CD14-positive monocyte (primary cell): ENCODE measurements around the gene USP31. TPM values are rescaled to one million over a fixed set of nuclear protein-coding genes. Genes with fewer than 3 reads are reported as not detected.

ENCODE experiments used
- DNase-seq, 3 donors: peaks; one replicate each; pipeline ENCODE4 v3.0.0-alpha.2; 2011 to 2022
- H2AFZ ChIP-seq: 2 replicates; pipeline ENCODE4 v1.6.0; 2012; ENCODE audit warnings: mild to moderate bottlenecking, low read depth, low read length, inconsistent platforms; ENCODE audit not compliant: insufficient read depth, poor library complexity, severe bottlenecking
- H3K27ac ChIP-seq, 2 donors: 1 replicate in 1 of 2; 2 replicates in 1 of 2; pipeline ENCODE4 v1.5.1; 2012 to 2013; ENCODE audit warnings: low read length in 2 of 2, control low read depth in 1 of 2, inconsistent platforms in 1 of 2, low read depth in 1 of 2, mild to moderate bottlenecking in 1 of 2
- H3K27me3 ChIP-seq, 2 donors: one replicate each; pipeline versions ENCODE4 v1.6.0 to v1.6.1; 2011 to 2013; ENCODE audit warnings: low read length in 2 of 2; ENCODE audit not compliant: control insufficient read depth in 2 of 2, insufficient read depth in 2 of 2
- H3K36me3 ChIP-seq, 2 donors: replicated peaks in 1 of 2; 1 replicate in 1 of 2; 2 replicates in 1 of 2; pipeline versions ENCODE4 v1.5.1 to v1.6.1; 2012 to 2013; ENCODE audit warnings: low read length in 2 of 2, control low read depth in 1 of 2, inconsistent platforms in 1 of 2, mild to moderate bottlenecking in 1 of 2; ENCODE audit not compliant: insufficient read depth in 2 of 2, control insufficient read depth in 1 of 2
- H3K4me1 ChIP-seq, 2 donors: 1 replicate in 1 of 2; 2 replicates in 1 of 2; pipeline versions ENCODE4 v1.5.1 to v1.6.1; 2012 to 2013; ENCODE audit warnings: low read length in 2 of 2, control low read depth in 1 of 2, inconsistent platforms in 1 of 2, mild to moderate bottlenecking in 1 of 2, moderate library complexity in 1 of 2; ENCODE audit not compliant: insufficient read depth in 2 of 2, control insufficient read depth in 1 of 2
- H3K4me2 ChIP-seq: replicated peaks from 2 replicates; pipeline ENCODE3; 2012; ENCODE audit warnings: low read length, moderate library complexity, mild to moderate bottlenecking; ENCODE audit not compliant: poor library complexity, severe bottlenecking; ENCODE audit errors: extremely low read depth
- H3K4me3 ChIP-seq, 3 experiments: fragments of 200-600 bp in 1 of 3; sonication (generic) in 1 of 3; replicated peaks in 1 of 3; 1 replicate in 2 of 3; 2 replicates in 1 of 3; pipeline ENCODE4 v1.5.1; 2011 to 2013; ENCODE audit warnings: low read length in 3 of 3, mild to moderate bottlenecking in 3 of 3, control low read depth in 2 of 3, low read depth in 2 of 3, inconsistent platforms in 1 of 3, moderate library complexity in 1 of 3
- H3K79me2 ChIP-seq: 2 replicates; pipeline ENCODE4 v1.6.0; 2012; ENCODE audit warnings: mild to moderate bottlenecking, control low read depth, inconsistent platforms, low read length, moderate library complexity; ENCODE audit not compliant: insufficient read depth
- H3K9ac ChIP-seq: 2 replicates; pipeline ENCODE4 v1.6.0; 2017; ENCODE audit warnings: low read length, mild to moderate bottlenecking; ENCODE audit not compliant: insufficient read depth, poor library complexity, severe bottlenecking
- H3K9me3 ChIP-seq, 2 donors: replicated peaks in 1 of 2; 1 replicate in 1 of 2; 2 replicates in 1 of 2; pipeline versions ENCODE4 v1.5.1 to v1.6.1; 2012 to 2013; ENCODE audit warnings: low read length in 2 of 2, control low read depth in 1 of 2; ENCODE audit not compliant: control insufficient read depth in 1 of 2, insufficient read depth in 1 of 2
- H4K20me1 ChIP-seq: 2 replicates; pipeline ENCODE4 v1.6.0; 2012; ENCODE audit warnings: mild to moderate bottlenecking, low read length, control low read depth, moderate library complexity; ENCODE audit not compliant: insufficient read depth
- H3K27ac Mint-ChIP-seq, 7 donors: one replicate each; pipeline ENCODE4 v1.8.0; 2020; ENCODE audit warnings: mild to moderate bottlenecking in 7 of 7, mixed read lengths in 7 of 7, moderate library complexity in 6 of 7, inconsistent platforms in 2 of 7
- H3K27me3 Mint-ChIP-seq, 3 donors: one replicate each; pipeline ENCODE4 v1.8.0; 2021 to 2022; ENCODE audit warnings: low read depth in 3 of 3, mild to moderate bottlenecking in 3 of 3, mixed read lengths in 3 of 3, moderate library complexity in 3 of 3, inconsistent platforms in 1 of 3
- H3K36me3 Mint-ChIP-seq, 2 donors: one replicate each; pipeline ENCODE4 v1.8.0; 2020; ENCODE audit warnings: mixed read lengths in 2 of 2, inconsistent platforms in 1 of 2, mild to moderate bottlenecking in 1 of 2
- H3K4me1 Mint-ChIP-seq: one replicate; pipeline ENCODE4 v1.8.0; 2020; ENCODE audit warnings: mild to moderate bottlenecking, mixed read lengths
- H3K4me3 Mint-ChIP-seq, 2 donors: one replicate each; pipeline ENCODE4 v1.8.0; 2020; ENCODE audit warnings: mild to moderate bottlenecking in 2 of 2, mixed read lengths in 2 of 2, moderate library complexity in 1 of 2
- H3K9me3 Mint-ChIP-seq, 7 donors: one replicate each; pipeline ENCODE4 v1.8.0; 2020 to 2022; ENCODE audit warnings: mixed read lengths in 7 of 7, mild to moderate bottlenecking in 6 of 7, moderate library complexity in 6 of 7, inconsistent platforms in 2 of 7
- CTCF ChIP-seq: fragments of 200-600 bp; IDR thresholded peaks from one replicate; pipeline ENCODE4 v1.8.0; 2022; ENCODE audit warnings: antibody characterized with exemption, mild to moderate bottlenecking
- WGBS: methylation state at CpG from one replicate; pipeline ENCODE4 v1.1.5; 2013; ENCODE audit warnings: missing lambda C conversion rate; ENCODE audit not compliant: insufficient coverage; 5-methylcytosine and 5-hydroxymethylcytosine counted together
- intact Hi-C, 2 donors: fragments of 100-400 bp; cut with micrococcal nuclease; formaldehyde crosslinking; loops; one replicate each; pipeline versions ENCODE4 v1.15.0 to v1.15.1; 2023
- polyA plus RNA-seq, 3 donors: library from polyadenylated mRNA; depleted of rRNA in 1 of 3; unstranded in 2 of 3; stranded (reverse) in 1 of 3; fragments of 300-500 nt in 2 of 3; fragments of >200 nt in 1 of 3; fragmentation: Illumina TruSeq in 2 of 3; gene quantifications; 1 replicate in 2 of 3; 2 replicates in 1 of 3; pipeline ENCODE4 v1.2.3, GENCODE V29; 2012 to 2021

Gene USP31
- polyA plus RNA-seq, 3 donors, result 0.15 to 4.1 (median 0.36) TPM

- Mint-ChIP-seq H3K27ac (no peak overlapping the region), H3K4me3 (no peak overlapping the region), H3K9me3 (peaks cover 16 to 30% (median 20%) of the 10 kb centered on the region in 7 donors), H3K27me3 (no peaks in the 10 kb centered on the region), H3K36me3 (peaks cover 4 to 14% of the 10 kb centered on the region in 2 donors), H3K4me1 (peaks cover 4% of the 10 kb centered on the region)
- Histone ChIP-seq H3K79me2 (peaks cover 6% of the 10 kb centered on the region), H4K20me1 (no peaks in the 10 kb centered on the region), H3K27ac (no peak overlapping the region), H3K27me3 (no peaks in the 10 kb centered on the region), H3K9ac (no peak overlapping the region), H2AFZ (no peak overlapping the region), H3K4me2 (no peak overlapping the region), H3K9me3 (peaks cover 14 to 20% of the 10 kb centered on the region in 2 donors), H3K4me3 (no peak overlapping the region), H3K36me3 (no peaks in the 10 kb centered on the region), H3K4me1 (no peaks in the 10 kb centered on the region)
- TF ChIP-seq CTCF, result no peak
- intact Hi-C loops, result no loop called here
- DNase-seq, result no peak
- 100% methylated on average over 1 of the region's 2 CpGs for WGBS
These were observed 9.1 kb downstream of the USP31 start for GRCh38 chr16:23140107-23140506.

GRCh38 chr16:23137818-23138217 is 11.4 kb downstream of the USP31 start:
- Histone ChIP-seq H4K20me1 (no peaks in the 10 kb centered on the region), H3K4me2 (no peak overlapping the region), H3K36me3 (no peaks in the 10 kb centered on the region), H3K4me3 (no peak overlapping the region), H3K9ac (no peak overlapping the region), H3K27me3 (no peaks in the 10 kb centered on the region), H3K4me1 (no peaks in the 10 kb centered on the region), H3K79me2 (peaks cover 15% of the 10 kb centered on the region), H3K9me3 (peaks cover 14 to 20% of the 10 kb centered on the region in 2 donors), H2AFZ (no peak overlapping the region), H3K27ac (no peak overlapping the region)
- Mint-ChIP-seq H3K27me3 (peaks cover 0 to 2% (median 0%) of the 10 kb centered on the region in 3 donors), H3K4me1 (peaks cover 2% of the 10 kb centered on the region), H3K36me3 (peaks cover 4 to 14% of the 10 kb centered on the region in 2 donors), H3K27ac (no peak overlapping the region), H3K9me3 (peaks cover 16 to 36% (median 23%) of the 10 kb centered on the region in 7 donors), H3K4me3 (no peak overlapping the region)
- DNase-seq, result no peak
- no peak for TF ChIP-seq CTCF
- intact Hi-C loops, result no loop called here
- WGBS, result 100% methylated on average over 3 of the region's 5 CpGs
